Panc1 (cell line): ENCODE measurements around the gene C19orf47. TPM values are rescaled to one million over a fixed set of nuclear protein-coding genes. Genes with fewer than 3 reads are reported as not detected.

Experiments
- ATAC-seq: fragments of 200-7000 bp; cut with Tn5 transposase; 2 replicates; pipeline ENCODE4 v1.9.1; 2020; ENCODE audit warnings: mild to moderate bottlenecking, moderate library complexity
- BruUV-seq: library from RNA; stranded (reverse); fragments of 400-500 nt; replicated peaks from 2 replicates; lab custom pipeline; 2021; lab: Mats Ljungman, UMichigan
- CTCF ChIA-PET: fragments of 300-600 bp; sonication (Branson Sonifier 250); formaldehyde crosslinking; loops from one replicate; lab custom pipeline; 2022; ENCODE audit warnings: antibody characterized with exemption; lab: Charles Lee
- POLR2A ChIA-PET: fragments of 300-600 bp; sonication (Branson Sonifier 250); formaldehyde crosslinking; loops from one replicate; lab custom pipeline; 2022; ENCODE audit warnings: antibody characterized with exemption; lab: Charles Lee
- DNase-seq: peaks from one replicate; pipeline ENCODE4 v3.0.0-alpha.2; 2010; ENCODE audit warnings: low read depth, low spot score
- H3K27ac ChIP-seq: 2 replicates; pipeline ENCODE4 v1.5.1; 2011; ENCODE audit warnings: mild to moderate bottlenecking, low read length, inconsistent platforms
- H3K27me3 ChIP-seq: fragments of 200-500 bp; sonication (Bioruptor generic); 2 replicates; pipeline ENCODE4 v1.6.0; 2014; ENCODE audit warnings: low read length, inconsistent platforms; ENCODE audit not compliant: control insufficient read depth, insufficient read depth
- H3K36me3 ChIP-seq: fragments of 200-500 bp; sonication (Bioruptor generic); 2 replicates; pipeline ENCODE4 v1.5.1; 2014; ENCODE audit warnings: inconsistent platforms, mild to moderate bottlenecking, low read length, moderate library complexity; ENCODE audit not compliant: control insufficient read depth, insufficient read depth
- H3K4me1 ChIP-seq: 2 replicates; pipeline ENCODE4 v1.5.1; 2011; ENCODE audit warnings: inconsistent platforms, mild to moderate bottlenecking, low read length, moderate library complexity; ENCODE audit not compliant: control insufficient read depth, insufficient read depth
- H3K4me3 ChIP-seq, 2 experiments: 2 replicates each; pipeline ENCODE4 v1.5.1; 2011 to 2012; ENCODE audit warnings: low read depth in 2 of 2, low read length in 2 of 2, mild to moderate bottlenecking in 2 of 2, inconsistent platforms in 1 of 2, moderate library complexity in 1 of 2
- H3K9me3 ChIP-seq: fragments of 200-500 bp; sonication (Bioruptor generic); 2 replicates; pipeline ENCODE4 v1.5.1; 2014; ENCODE audit warnings: low read depth, mild to moderate bottlenecking, inconsistent platforms, low read length, moderate library complexity; ENCODE audit not compliant: control insufficient read depth, insufficient read depth
- POLR2AphosphoS5 ChIP-seq: IDR thresholded peaks from 2 replicates; pipeline ENCODE4 v1.6.1; 2012; ENCODE audit warnings: mild to moderate bottlenecking, low read depth, low read length, moderate library complexity
- SIN3A ChIP-seq: IDR thresholded peaks from 2 replicates; pipeline ENCODE4 v1.6.1; 2012; ENCODE audit warnings: low read depth, mild to moderate bottlenecking, low read length, moderate library complexity, borderline replicate concordance; ENCODE audit not compliant: insufficient read depth
- TCF7L2 ChIP-seq: IDR thresholded peaks from 2 replicates; pipeline ENCODE4 v1.6.1; 2011; ENCODE audit warnings: mild to moderate bottlenecking, low read depth, low read length, inconsistent platforms
- in situ Hi-C: cut with HindIII; loops from 2 replicates; pipeline ENCODE4 v1.10.0; 2016; ENCODE audit warnings: low sequenced_read_pairs, low pct_unique_long_range_greater_than_20kb
- intact Hi-C: fragments of 100-400 bp; cut with micrococcal nuclease; formaldehyde crosslinking; loops from one replicate; pipeline ENCODE4 v1.10.0; 2022; ENCODE audit not compliant: unreplicated experiment
- total RNA-seq: library from RNA; stranded (reverse); gene quantifications from one replicate; pipeline ENCODE4 v1.2.1, GENCODE V29; 2021; ENCODE audit not compliant: unreplicated experiment
- TF ChIP-seq, protein P1 (sequence below), 2 experiments: IDR thresholded peaks; 2 replicates each; pipeline ENCODE4 v1.6.1; 2011 to 2012; ENCODE audit warnings: low read depth in 2 of 2, control low read depth in 1 of 2, low read length in 1 of 2, mild to moderate bottlenecking in 1 of 2, moderate library complexity in 1 of 2; ENCODE audit not compliant: insufficient read depth in 1 of 2
- TF ChIP-seq, protein P2 (sequence below): fragments of 450-650 bp; IDR thresholded peaks from 2 replicates; pipeline ENCODE4 v1.5.1; 2017; ENCODE audit warnings: mild to moderate bottlenecking

Gene C19orf47
- total RNA-seq, 1 experiment from 2014 or later: 29.0 TPM

DNA sequence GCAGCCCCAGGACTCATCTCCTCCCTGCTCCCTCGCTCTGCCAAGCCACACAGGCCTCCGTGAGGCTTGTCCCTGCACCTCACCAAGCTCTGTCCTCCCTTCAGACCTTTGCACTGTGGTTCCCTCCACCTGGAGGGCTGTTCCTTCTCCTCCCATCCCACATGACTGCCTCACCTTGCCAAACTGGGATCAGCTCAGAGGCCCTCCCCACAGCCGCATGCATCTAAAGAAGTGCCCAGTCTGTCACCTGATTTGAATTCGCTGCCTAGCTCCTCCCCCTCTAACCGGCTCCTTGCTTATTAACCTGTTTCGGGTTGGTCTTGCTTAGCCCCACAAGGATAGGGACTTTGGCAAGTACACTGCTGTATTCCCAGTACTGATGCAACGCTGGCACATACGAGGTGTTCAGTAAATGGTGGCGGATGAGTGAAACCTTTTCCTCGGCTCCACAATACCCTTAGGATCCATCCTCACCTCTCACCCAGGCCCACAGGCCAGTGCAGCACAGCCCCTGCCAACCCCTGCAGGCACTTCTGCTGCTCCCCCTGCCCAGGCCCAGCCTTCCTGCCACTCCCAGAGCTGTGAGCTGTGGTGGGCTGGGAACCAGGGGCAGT, 67.5 kb downstream of the C19orf47 start:
- Histone ChIP-seq H3K9me3 (no peaks in the 10 kb centered on the region), H3K4me1 (peaks cover 68% of the 10 kb centered on the region), H3K4me3 (no peak overlapping the region), H3K36me3 (peaks cover 9% of the 10 kb centered on the region; the same call in 1 of the 2 replicates), H3K27ac (0 out of 2 replicates have a peak overlapping the region, but pooled peaks have one; percentile 0), H3K27me3 (no peaks in the 10 kb centered on the region)
- intact Hi-C loops (no loop called here), in situ Hi-C loops (no loop called here)
- TF ChIP-seq, protein P1, sequence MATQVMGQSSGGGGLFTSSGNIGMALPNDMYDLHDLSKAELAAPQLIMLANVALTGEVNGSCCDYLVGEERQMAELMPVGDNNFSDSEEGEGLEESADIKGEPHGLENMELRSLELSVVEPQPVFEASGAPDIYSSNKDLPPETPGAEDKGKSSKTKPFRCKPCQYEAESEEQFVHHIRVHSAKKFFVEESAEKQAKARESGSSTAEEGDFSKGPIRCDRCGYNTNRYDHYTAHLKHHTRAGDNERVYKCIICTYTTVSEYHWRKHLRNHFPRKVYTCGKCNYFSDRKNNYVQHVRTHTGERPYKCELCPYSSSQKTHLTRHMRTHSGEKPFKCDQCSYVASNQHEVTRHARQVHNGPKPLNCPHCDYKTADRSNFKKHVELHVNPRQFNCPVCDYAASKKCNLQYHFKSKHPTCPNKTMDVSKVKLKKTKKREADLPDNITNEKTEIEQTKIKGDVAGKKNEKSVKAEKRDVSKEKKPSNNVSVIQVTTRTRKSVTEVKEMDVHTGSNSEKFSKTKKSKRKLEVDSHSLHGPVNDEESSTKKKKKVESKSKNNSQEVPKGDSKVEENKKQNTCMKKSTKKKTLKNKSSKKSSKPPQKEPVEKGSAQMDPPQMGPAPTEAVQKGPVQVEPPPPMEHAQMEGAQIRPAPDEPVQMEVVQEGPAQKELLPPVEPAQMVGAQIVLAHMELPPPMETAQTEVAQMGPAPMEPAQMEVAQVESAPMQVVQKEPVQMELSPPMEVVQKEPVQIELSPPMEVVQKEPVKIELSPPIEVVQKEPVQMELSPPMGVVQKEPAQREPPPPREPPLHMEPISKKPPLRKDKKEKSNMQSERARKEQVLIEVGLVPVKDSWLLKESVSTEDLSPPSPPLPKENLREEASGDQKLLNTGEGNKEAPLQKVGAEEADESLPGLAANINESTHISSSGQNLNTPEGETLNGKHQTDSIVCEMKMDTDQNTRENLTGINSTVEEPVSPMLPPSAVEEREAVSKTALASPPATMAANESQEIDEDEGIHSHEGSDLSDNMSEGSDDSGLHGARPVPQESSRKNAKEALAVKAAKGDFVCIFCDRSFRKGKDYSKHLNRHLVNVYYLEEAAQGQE (IDR thresholded peaks at IDR 0.05; ENCODE audit: insufficient read depth in 1 of 2, low read depth in 2 of 2, low read length in 1 of 2): no peak
- no peak for TF ChIP-seq POLR2AphosphoS5
- TF ChIP-seq TCF7L2: no peak
- TF ChIP-seq, protein P2, sequence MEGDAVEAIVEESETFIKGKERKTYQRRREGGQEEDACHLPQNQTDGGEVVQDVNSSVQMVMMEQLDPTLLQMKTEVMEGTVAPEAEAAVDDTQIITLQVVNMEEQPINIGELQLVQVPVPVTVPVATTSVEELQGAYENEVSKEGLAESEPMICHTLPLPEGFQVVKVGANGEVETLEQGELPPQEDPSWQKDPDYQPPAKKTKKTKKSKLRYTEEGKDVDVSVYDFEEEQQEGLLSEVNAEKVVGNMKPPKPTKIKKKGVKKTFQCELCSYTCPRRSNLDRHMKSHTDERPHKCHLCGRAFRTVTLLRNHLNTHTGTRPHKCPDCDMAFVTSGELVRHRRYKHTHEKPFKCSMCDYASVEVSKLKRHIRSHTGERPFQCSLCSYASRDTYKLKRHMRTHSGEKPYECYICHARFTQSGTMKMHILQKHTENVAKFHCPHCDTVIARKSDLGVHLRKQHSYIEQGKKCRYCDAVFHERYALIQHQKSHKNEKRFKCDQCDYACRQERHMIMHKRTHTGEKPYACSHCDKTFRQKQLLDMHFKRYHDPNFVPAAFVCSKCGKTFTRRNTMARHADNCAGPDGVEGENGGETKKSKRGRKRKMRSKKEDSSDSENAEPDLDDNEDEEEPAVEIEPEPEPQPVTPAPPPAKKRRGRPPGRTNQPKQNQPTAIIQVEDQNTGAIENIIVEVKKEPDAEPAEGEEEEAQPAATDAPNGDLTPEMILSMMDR: no peak
- no peak for TF ChIP-seq SIN3A
- no peak for DNase-seq
- CTCF ChIA-PET: interaction anchor here (0.6 to 2.3 kb wide), 3 partner anchors 11 to 63 kb away, joined by 3 to 28 read pairs (median 5); no protein-coding TSS in a partner anchor
- POLR2A ChIA-PET: interaction anchor here (0.5 to 1.8 kb wide), 11 partner anchors 9 to 185 kb away, joined by 3 to 20 read pairs (median 4); partner anchors contain the start of gene BLVRB
- no peak for ATAC-seq
- no TSS peak for BruUV-seq

DNA sequence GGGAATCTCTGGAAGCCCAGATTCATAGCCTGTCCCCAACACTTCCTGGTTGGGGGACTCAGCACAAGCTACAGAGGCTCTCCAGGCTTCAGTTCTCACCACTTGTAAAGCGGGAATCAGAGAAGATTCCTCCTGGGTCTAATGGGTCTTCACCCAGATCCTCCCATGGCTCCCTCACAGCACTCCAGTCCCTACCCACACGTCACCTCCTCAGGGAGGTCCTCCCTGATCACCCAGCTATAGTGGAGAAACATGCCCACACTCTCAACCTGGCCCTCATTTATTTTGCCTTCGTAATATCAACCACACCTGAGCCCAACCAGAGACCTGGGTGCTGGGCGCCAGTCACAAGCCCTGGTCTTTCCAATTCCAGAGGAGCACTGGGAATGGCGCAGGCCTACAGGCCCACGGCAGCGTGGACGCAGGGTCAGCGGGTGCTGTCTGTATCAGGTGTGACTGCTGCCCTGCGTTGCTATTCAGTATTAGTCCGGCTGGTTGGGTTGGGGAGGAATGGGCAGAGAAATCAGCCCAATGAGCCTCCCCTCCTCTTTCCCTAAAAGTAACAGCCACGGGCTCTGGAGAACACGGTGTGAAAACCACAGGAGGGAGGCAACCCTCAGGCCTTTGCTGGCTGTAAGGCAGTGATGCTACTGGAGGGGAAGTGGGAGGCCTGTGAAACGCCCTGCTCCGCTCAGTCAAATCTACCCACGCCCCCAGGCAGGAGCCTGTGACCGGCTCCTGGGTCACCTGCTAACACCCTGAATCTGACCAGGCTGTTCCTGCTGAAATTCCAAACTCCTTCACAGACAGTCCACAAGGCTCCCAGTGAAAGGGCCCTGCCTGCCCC, 68.2 kb downstream of the C19orf47 start:
- H3K27ac ChIP-seq: 0 out of 2 replicates have a peak overlapping the region, but pooled peaks have one; percentile 0
- TF ChIP-seq TCF7L2 (no peak), POLR2AphosphoS5 (no peak), SIN3A (no peak)
- TF ChIP-seq, protein P1 (IDR thresholded peaks at IDR 0.05; ENCODE audit: insufficient read depth in 1 of 2, low read depth in 2 of 2, low read length in 1 of 2): no peak
- TF ChIP-seq, protein P2: no peak
- BruUV-seq: no TSS peak
- no peak overlapping the region for H3K4me3 ChIP-seq
- ChIA-PET CTCF (interaction anchor here (0.5 to 7.0 kb wide), 11 partner anchors 11 to 273 kb away, joined by 3 to 99 read pairs (median 5); no protein-coding TSS in a partner anchor), POLR2A (interaction anchor here (0.5 to 1.8 kb wide), 16 partner anchors 9 to 875 kb away, joined by 3 to 20 read pairs (median 4); partner anchors contain the start of gene BLVRB)
- H3K4me1 ChIP-seq: peaks cover 65% of the 10 kb centered on the region
- peaks cover 9% of the 10 kb centered on the region; the same call in 1 of the 2 replicates for H3K36me3 ChIP-seq
- ATAC-seq (no peak), DNase-seq (no peak)
- in situ Hi-C loops (no loop called here), intact Hi-C loops (no loop called here)
- no peaks in the 10 kb centered on the region for H3K9me3 ChIP-seq
- no peaks in the 10 kb centered on the region for H3K27me3 ChIP-seq
